ENCODE measurements around the gene HLA-DMA. TPM values are rescaled to one million over a fixed set of nuclear protein-coding genes. Genes with fewer than 3 reads are reported as not detected.

The HLA-DMA gene
- total RNA-seq, 1 experiment from 2014 or later = 22.1 TPM

DNA sequence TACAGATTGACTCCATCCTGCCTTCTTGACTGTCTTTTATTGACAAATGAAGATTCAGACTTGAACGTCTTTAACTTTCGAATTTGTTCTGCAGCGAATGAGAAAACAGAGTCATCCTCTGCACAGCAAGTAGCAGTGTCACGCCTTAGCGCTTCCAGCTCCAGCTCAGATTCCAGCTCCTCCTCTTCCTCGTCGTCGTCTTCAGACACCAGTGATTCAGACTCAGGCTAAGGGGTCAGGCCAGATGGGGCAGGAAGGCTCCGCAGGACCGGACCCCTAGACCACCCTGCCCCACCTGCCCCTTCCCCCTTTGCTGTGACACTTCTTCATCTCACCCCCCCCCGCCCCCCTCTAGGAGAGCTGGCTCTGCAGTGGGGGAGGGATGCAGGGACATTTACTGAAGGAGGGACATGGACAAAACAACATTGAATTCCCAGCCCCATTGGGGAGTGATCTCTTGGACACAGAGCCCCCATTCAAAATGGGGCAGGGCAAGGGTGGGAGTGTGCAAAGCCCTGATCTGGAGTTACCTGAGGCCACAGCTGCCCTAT is 27.7 kb upstream of the HLA-DMA start:
- no peak for TF ChIP-seq EZH2 (IDR thresholded peaks at IDR 0.05; ENCODE audit: low read depth)
- TF ChIP-seq, protein P1, sequence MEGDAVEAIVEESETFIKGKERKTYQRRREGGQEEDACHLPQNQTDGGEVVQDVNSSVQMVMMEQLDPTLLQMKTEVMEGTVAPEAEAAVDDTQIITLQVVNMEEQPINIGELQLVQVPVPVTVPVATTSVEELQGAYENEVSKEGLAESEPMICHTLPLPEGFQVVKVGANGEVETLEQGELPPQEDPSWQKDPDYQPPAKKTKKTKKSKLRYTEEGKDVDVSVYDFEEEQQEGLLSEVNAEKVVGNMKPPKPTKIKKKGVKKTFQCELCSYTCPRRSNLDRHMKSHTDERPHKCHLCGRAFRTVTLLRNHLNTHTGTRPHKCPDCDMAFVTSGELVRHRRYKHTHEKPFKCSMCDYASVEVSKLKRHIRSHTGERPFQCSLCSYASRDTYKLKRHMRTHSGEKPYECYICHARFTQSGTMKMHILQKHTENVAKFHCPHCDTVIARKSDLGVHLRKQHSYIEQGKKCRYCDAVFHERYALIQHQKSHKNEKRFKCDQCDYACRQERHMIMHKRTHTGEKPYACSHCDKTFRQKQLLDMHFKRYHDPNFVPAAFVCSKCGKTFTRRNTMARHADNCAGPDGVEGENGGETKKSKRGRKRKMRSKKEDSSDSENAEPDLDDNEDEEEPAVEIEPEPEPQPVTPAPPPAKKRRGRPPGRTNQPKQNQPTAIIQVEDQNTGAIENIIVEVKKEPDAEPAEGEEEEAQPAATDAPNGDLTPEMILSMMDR (conservative IDR thresholded peaks at IDR 0.05) = no peak
- H3K4me3 ChIP-seq = no peak overlapping the region
- no peaks in the 10 kb centered on the region for H3K27me3 ChIP-seq (ENCODE audit: insufficient read depth, low read depth)
- no peaks in the 10 kb centered on the region for H3K9me3 ChIP-seq (ENCODE audit: insufficient read depth, low read depth)
- H3K27ac ChIP-seq = no peak overlapping the region
- H4K20me1 ChIP-seq (ENCODE audit: insufficient read depth) = peaks cover 75% of the 10 kb centered on the region
- H3K4me2 ChIP-seq = no peak overlapping the region
- H3K79me2 ChIP-seq (ENCODE audit: low read depth) = peaks cover 40% of the 10 kb centered on the region
- H3K36me3 ChIP-seq (ENCODE audit: low read depth) = peaks cover 57% of the 10 kb centered on the region
- no peaks in the 10 kb centered on the region for H3K9me2 ChIP-seq (ENCODE audit: insufficient read depth)
- no peak for DNase-seq
- CTCF ChIA-PET = interaction anchor here (0.5 to 1.3 kb wide), 4 partner anchors 13 to 95 kb away, joined by 3 to 8 read pairs (median 5); no protein-coding TSS in a partner anchor
- no peak overlapping the region for H2AFZ ChIP-seq
- H3K4me1 ChIP-seq (replicated peaks; ENCODE audit: insufficient read depth) = peaks cover 14% of the 10 kb centered on the region
- intact Hi-C loops (cut with micrococcal nuclease; ENCODE audit: unreplicated experiment) = no loop called here
- BruUV-seq (replicated peaks) = no TSS peak
- H3F3A ChIP-seq (ENCODE audit: insufficient read depth, low read depth) = peaks cover 91% of the 10 kb centered on the region
- POLR2A ChIA-PET (ENCODE audit: unreplicated experiment) = interaction anchor here (0.6 to 1.8 kb wide), 2 partner anchors 9 to 159 kb away, joined by 3 to 4 read pairs; no protein-coding TSS in a partner anchor

DNA sequence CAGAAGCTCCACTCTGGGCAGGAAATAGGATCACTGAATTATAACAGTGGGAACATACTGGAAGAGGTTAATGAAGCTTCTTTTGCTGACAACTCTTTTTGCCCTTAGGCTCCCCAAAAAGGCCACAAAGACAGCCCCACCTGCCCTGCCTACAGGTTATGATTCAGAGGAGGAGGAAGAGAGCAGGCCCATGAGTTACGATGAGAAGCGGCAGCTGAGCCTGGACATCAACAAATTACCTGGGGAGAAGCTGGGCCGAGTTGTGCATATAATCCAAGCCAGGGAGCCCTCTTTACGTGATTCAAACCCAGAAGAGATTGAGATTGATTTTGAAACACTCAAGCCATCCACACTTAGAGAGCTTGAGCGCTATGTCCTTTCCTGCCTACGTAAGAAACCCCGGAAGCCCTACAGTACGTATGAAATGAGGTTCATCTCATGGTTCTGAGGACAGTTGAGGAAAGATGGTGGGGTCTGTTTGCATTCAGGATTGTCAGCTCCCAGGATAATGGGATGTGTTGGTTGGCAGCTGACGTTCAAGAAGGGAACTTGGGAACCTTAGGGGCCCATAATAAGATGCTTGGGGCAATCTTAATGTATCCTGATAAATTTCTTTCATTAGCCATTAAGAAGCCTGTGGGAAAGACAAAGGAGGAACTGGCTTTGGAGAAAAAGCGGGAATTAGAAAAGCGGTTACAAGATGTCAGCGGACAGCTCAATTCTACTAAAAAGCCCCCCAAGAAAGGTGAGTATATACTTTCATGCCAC is 27.0 kb upstream of the HLA-DMA start:
- DNase-seq = no peak
- ChIA-PET CTCF (interaction anchor here (0.6 to 1.3 kb wide), 3 partner anchors 42 to 94 kb away, joined by 3 to 8 read pairs (median 3); no protein-coding TSS in a partner anchor), POLR2A (ENCODE audit: unreplicated experiment) (interaction anchor here (1.8 kb wide), 1 partner anchor 8 kb away, joined by 4 read pairs; no protein-coding TSS in a partner anchor)
- H3K4me3 ChIP-seq = no peak overlapping the region
- H3K36me3 ChIP-seq (ENCODE audit: low read depth) = peaks cover 62% of the 10 kb centered on the region
- no peaks in the 10 kb centered on the region for H3K27me3 ChIP-seq (ENCODE audit: insufficient read depth, low read depth)
- BruUV-seq (replicated peaks) = no TSS peak
- peaks cover 82% of the 10 kb centered on the region for H4K20me1 ChIP-seq (ENCODE audit: insufficient read depth)
- no peaks in the 10 kb centered on the region for H3K9me3 ChIP-seq (ENCODE audit: insufficient read depth, low read depth)
- peaks cover 21% of the 10 kb centered on the region for H3K4me1 ChIP-seq (replicated peaks; ENCODE audit: insufficient read depth)
- H2AFZ ChIP-seq = no peak overlapping the region
- H3K79me2 ChIP-seq (ENCODE audit: low read depth) = peaks cover 47% of the 10 kb centered on the region
- no peak overlapping the region for H3K27ac ChIP-seq
- intact Hi-C loops (cut with micrococcal nuclease; ENCODE audit: unreplicated experiment) = loop anchor here (10.0 kb wide), 2 partner anchors 785 to 1155 kb away; partner anchors contain the start of genes GPSM3, HSPA1B and PBX2
- TF ChIP-seq, protein P1 (conservative IDR thresholded peaks at IDR 0.05) = no peak
- H3F3A ChIP-seq (ENCODE audit: insufficient read depth, low read depth) = peaks cover 98% of the 10 kb centered on the region
- no peaks in the 10 kb centered on the region for H3K9me2 ChIP-seq (ENCODE audit: insufficient read depth)
- H3K4me2 ChIP-seq = no peak overlapping the region

DNA sequence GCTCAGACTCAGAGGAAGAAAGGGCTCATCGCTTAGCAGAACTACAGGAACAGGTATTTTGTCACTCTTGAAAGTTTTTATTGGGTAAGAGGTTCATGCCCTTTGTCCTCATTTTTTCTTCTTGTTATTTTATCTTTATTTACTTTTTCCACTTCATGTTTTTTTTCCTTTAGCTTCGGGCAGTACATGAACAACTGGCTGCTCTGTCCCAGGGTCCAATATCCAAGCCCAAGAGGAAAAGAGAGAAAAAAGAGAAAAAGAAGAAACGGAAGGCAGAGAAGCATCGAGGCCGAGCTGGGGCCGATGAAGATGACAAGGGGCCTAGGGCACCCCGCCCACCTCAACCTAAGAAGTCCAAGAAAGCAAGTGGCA is 25.0 kb upstream of the HLA-DMA start:
- no TSS peak for BruUV-seq (replicated peaks)
- peaks cover 20% of the 10 kb centered on the region for H3K4me1 ChIP-seq (replicated peaks; ENCODE audit: insufficient read depth)
- H3K9me3 ChIP-seq (ENCODE audit: insufficient read depth, low read depth) = no peaks in the 10 kb centered on the region
- H2AFZ ChIP-seq = no peak overlapping the region
- DNase-seq = no peak
- H3K4me3 ChIP-seq = no peak overlapping the region
- no peaks in the 10 kb centered on the region for H3K9me2 ChIP-seq (ENCODE audit: insufficient read depth)
- POLR2A ChIA-PET (ENCODE audit: unreplicated experiment) = interaction anchor here (0.5 kb wide), 1 partner anchor 10 kb away, joined by 3 read pairs; the partner anchor contains the start of gene BRD2
- peaks cover 98% of the 10 kb centered on the region for H4K20me1 ChIP-seq (ENCODE audit: insufficient read depth)
- intact Hi-C loops (cut with micrococcal nuclease; ENCODE audit: unreplicated experiment) = loop anchor here (10.0 kb wide), 2 partner anchors 783 to 1153 kb away; partner anchors contain the start of genes GPSM3, HSPA1B and PBX2
- H3K27me3 ChIP-seq (ENCODE audit: insufficient read depth, low read depth) = no peaks in the 10 kb centered on the region
- CTCF ChIA-PET = no interaction called here
- H3F3A ChIP-seq (ENCODE audit: insufficient read depth, low read depth) = peaks cover 99% of the 10 kb centered on the region
- peaks cover 80% of the 10 kb centered on the region for H3K36me3 ChIP-seq (ENCODE audit: low read depth)
- H3K79me2 ChIP-seq (ENCODE audit: low read depth) = peaks cover 66% of the 10 kb centered on the region
- no peak overlapping the region for H3K27ac ChIP-seq
- H3K4me2 ChIP-seq = no peak overlapping the region
- TF ChIP-seq, protein P1 (conservative IDR thresholded peaks at IDR 0.05) = no peak
- no peak for TF ChIP-seq EZH2 (IDR thresholded peaks at IDR 0.05; ENCODE audit: low read depth)

Data from PC-9 (cell line).